ENCODE data around the gene NECTIN3.

Gene NECTIN3, protein sequence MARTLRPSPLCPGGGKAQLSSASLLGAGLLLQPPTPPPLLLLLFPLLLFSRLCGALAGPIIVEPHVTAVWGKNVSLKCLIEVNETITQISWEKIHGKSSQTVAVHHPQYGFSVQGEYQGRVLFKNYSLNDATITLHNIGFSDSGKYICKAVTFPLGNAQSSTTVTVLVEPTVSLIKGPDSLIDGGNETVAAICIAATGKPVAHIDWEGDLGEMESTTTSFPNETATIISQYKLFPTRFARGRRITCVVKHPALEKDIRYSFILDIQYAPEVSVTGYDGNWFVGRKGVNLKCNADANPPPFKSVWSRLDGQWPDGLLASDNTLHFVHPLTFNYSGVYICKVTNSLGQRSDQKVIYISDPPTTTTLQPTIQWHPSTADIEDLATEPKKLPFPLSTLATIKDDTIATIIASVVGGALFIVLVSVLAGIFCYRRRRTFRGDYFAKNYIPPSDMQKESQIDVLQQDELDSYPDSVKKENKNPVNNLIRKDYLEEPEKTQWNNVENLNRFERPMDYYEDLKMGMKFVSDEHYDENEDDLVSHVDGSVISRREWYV

DNA sequence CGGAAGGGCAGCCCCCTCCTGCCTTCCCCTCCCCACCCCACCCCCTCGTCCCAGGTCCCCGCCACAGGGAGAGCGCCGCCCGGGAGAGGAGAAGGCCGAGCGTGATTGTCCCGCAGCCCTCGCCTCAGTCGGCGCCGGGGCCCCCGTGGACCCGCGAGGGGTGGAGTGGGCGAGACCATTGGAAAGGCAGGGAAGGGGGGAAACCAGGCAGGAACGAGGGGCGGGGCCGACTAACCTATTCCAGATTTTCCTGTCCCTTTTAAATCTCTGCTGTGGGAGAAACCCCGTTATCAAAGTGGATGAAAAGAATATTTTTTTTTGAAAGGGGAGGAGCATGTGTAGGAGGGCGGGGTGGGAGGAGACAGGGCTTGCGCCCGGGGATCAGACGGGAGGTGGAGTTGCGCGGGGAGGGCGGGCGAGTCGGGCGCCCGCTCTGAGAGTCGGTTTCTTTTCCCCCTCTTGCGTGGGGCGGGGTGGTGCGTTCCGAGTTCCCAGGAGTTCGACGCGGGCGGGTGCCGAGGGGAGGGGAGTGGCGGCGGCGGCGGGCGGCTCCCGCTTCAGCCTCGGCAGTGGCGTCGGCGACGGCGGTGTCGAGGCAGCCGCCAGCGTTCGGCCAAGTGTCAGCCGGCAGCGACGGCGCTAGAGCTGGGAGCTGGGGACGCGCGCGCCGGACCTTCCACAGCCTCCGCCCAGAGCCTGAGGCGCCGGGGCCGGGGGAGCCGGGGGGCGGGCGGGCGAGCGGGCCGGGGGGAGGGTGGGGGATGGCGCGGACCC, at the start of gene NECTIN3:
Gene NECTIN3, plus strand, starts transcription at position 560 of the 774 bp plus-strand sequence. Its CDS starts 202 bp downstream, at position 762.
- TF ChIP-seq EZH2phosphoT487 (IDR thresholded peaks at IDR 0.05; ENCODE audit: low read length) (no peak), EZH2 (optimal IDR thresholded peaks at IDR 0.05; ENCODE audit: low read depth, low read length) (no peak)
- TF ChIP-seq, protein P1, sequence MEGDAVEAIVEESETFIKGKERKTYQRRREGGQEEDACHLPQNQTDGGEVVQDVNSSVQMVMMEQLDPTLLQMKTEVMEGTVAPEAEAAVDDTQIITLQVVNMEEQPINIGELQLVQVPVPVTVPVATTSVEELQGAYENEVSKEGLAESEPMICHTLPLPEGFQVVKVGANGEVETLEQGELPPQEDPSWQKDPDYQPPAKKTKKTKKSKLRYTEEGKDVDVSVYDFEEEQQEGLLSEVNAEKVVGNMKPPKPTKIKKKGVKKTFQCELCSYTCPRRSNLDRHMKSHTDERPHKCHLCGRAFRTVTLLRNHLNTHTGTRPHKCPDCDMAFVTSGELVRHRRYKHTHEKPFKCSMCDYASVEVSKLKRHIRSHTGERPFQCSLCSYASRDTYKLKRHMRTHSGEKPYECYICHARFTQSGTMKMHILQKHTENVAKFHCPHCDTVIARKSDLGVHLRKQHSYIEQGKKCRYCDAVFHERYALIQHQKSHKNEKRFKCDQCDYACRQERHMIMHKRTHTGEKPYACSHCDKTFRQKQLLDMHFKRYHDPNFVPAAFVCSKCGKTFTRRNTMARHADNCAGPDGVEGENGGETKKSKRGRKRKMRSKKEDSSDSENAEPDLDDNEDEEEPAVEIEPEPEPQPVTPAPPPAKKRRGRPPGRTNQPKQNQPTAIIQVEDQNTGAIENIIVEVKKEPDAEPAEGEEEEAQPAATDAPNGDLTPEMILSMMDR (IDR thresholded peaks at IDR 0.05; ENCODE audit: low read length) = no peak
- H3K9me2 ChIP-seq (replicated peaks; ENCODE audit: insufficient read depth, low read length) = no peaks in the 10 kb centered on the region
- peaks cover 42% of the 10 kb centered on the region for H3K79me2 ChIP-seq (ENCODE audit: low read length)
- H4K20me1 ChIP-seq (ENCODE audit: insufficient read depth, low read length) = no peaks in the 10 kb centered on the region
- 0 out of 2 replicates have a peak, but pooled peaks cover 4% of the 10 kb centered on the region for H3F3A ChIP-seq (ENCODE audit: insufficient read depth, low read length)
- H3K9ac ChIP-seq (ENCODE audit: low read length) = peak within 1 kb of the TSS; percentile 72
- peak; percentile 94 for DNase-seq
- H3K4me3 ChIP-seq (ENCODE audit: low read length) = peak within 1 kb of the TSS; percentile 87
- no peaks in the 10 kb centered on the region for H3K27me3 ChIP-seq (replicated peaks; ENCODE audit: insufficient read depth, low read length)
- H3K4me1 ChIP-seq (ENCODE audit: low read length) = no peaks in the 10 kb centered on the region
- H3K9me3 ChIP-seq (replicated peaks; ENCODE audit: insufficient read depth, low read length) = no peaks in the 10 kb centered on the region
- peak within 1 kb of the TSS; percentile 29; the same call in 1 of the 2 replicates for H3K27ac ChIP-seq (ENCODE audit: low read length)
- peak within 1 kb of the TSS; percentile 89 for H2AFZ ChIP-seq (ENCODE audit: low read length)
- H3K36me3 ChIP-seq (replicated peaks; ENCODE audit: insufficient read depth, low read length) = no peaks in the 10 kb centered on the region
- H3K4me2 ChIP-seq (ENCODE audit: low read depth, low read length) = peak within 1 kb of the TSS; percentile 86

DNA sequence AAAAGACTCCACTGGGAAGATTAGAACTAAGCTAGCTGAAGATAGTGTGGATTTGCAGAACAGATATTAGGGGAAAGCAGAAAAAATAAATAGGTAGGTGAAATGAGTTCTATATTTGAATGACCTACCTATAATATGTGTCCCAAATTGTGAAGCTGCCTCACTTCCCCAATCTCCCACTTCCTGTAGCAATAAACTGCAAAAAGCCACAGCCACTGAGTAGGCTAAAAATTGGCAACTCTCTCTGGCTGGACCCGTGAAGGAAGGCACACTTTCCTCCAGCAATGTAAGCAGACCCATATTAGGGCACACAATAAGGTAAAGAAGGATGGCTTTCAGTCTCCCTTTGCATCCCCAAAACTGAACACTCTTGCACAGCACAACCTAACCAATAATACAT, 43.7 kb upstream of the NECTIN3 start:
- Histone ChIP-seq H3K79me2 (ENCODE audit: low read length) (no peaks in the 10 kb centered on the region), H3K27ac (ENCODE audit: low read length) (no peak overlapping the region), H3K36me3 (replicated peaks; ENCODE audit: insufficient read depth, low read length) (no peaks in the 10 kb centered on the region), H3K9me3 (replicated peaks; ENCODE audit: insufficient read depth, low read length) (no peaks in the 10 kb centered on the region), H3K9ac (ENCODE audit: low read length) (no peak overlapping the region), H2AFZ (ENCODE audit: low read length) (no peak overlapping the region), H3K4me1 (ENCODE audit: low read length) (0 out of 2 replicates have a peak, but pooled peaks cover 6% of the 10 kb centered on the region), H3K9me2 (replicated peaks; ENCODE audit: insufficient read depth, low read length) (no peaks in the 10 kb centered on the region), H3K4me3 (ENCODE audit: low read length) (no peak overlapping the region), H3K4me2 (ENCODE audit: low read depth, low read length) (no peak overlapping the region), H3F3A (ENCODE audit: insufficient read depth, low read length) (no peaks in the 10 kb centered on the region), H3K27me3 (replicated peaks; ENCODE audit: insufficient read depth, low read length) (no peaks in the 10 kb centered on the region), H4K20me1 (ENCODE audit: insufficient read depth, low read length) (no peaks in the 10 kb centered on the region)
- TF ChIP-seq, protein P1 (IDR thresholded peaks at IDR 0.05; ENCODE audit: low read length) = no peak
- TF ChIP-seq EZH2 (optimal IDR thresholded peaks at IDR 0.05; ENCODE audit: low read depth, low read length) = no peak
- TF ChIP-seq EZH2phosphoT487 (IDR thresholded peaks at IDR 0.05; ENCODE audit: low read length) = no peak
- no peak for DNase-seq

DNA sequence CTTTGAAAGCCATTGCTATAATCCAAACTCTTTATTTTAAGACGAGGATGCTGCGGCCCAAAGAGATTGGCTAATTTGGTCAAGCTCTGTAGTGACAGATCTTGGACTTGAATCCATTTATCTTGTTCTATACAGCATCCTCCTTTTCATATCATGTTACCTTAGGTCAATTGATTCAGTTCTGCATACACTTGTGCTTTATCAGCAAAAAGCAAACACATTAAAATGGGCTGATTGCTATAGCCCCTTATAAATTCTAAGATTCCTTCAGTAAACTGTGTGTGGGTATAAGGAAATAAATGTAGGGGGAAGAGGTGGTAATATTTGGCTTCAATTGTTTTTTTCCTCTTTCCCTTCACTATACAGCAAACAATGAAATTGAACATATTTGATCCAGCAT, 40.1 kb upstream of the NECTIN3 start:
- Histone ChIP-seq H3K9me2 (replicated peaks; ENCODE audit: insufficient read depth, low read length) (no peaks in the 10 kb centered on the region), H3K27me3 (replicated peaks; ENCODE audit: insufficient read depth, low read length) (no peaks in the 10 kb centered on the region), H3F3A (ENCODE audit: insufficient read depth, low read length) (no peaks in the 10 kb centered on the region), H3K9me3 (replicated peaks; ENCODE audit: insufficient read depth, low read length) (no peaks in the 10 kb centered on the region), H3K79me2 (ENCODE audit: low read length) (no peaks in the 10 kb centered on the region), H2AFZ (ENCODE audit: low read length) (no peak overlapping the region), H3K4me3 (ENCODE audit: low read length) (no peak overlapping the region), H3K36me3 (replicated peaks; ENCODE audit: insufficient read depth, low read length) (no peaks in the 10 kb centered on the region), H3K27ac (ENCODE audit: low read length) (no peak overlapping the region), H3K4me2 (ENCODE audit: low read depth, low read length) (no peak overlapping the region), H3K9ac (ENCODE audit: low read length) (no peak overlapping the region), H3K4me1 (ENCODE audit: low read length) (peaks cover 17% of the 10 kb centered on the region; the same call in 1 of the 2 replicates), H4K20me1 (ENCODE audit: insufficient read depth, low read length) (no peaks in the 10 kb centered on the region)
- TF ChIP-seq EZH2phosphoT487 (IDR thresholded peaks at IDR 0.05; ENCODE audit: low read length) (no peak), EZH2 (optimal IDR thresholded peaks at IDR 0.05; ENCODE audit: low read depth, low read length) (no peak)
- TF ChIP-seq, protein P1 (IDR thresholded peaks at IDR 0.05; ENCODE audit: low read length) = no peak
- no peak for DNase-seq

Data from MM.1S (cell line).